Left renal pelvis (tissue), 4 donors: Measurements from ENCODE around the gene LRFN2. TPM values are rescaled to one million over a fixed set of nuclear protein-coding genes. Genes with fewer than 3 reads are reported as not detected.

Source experiments
- DNase-seq, 4 donors: peaks; one replicate each; pipeline ENCODE4 v3.0.0-alpha.2; 2013; ENCODE audit warnings: low read depth in 4 of 4, low spot score in 3 of 4
- polyA plus RNA-seq, 4 donors: library from polyadenylated mRNA; unstranded; fragments of 120-200 nt; gene quantifications; one replicate each; pipeline ENCODE4 v1.2.1, GENCODE V29; 2013; ENCODE audit not compliant: insufficient read length in 4 of 4

Gene LRFN2
- polyA plus RNA-seq, 4 donors, result 0.85 to 1.1 (median 1.1) TPM

- peak in 1 of 4 donors; percentile 22 for DNase-seq
Measured at GRCh38 chr6:40550202-40551101, 36.7 kb downstream of the LRFN2 start.

GRCh38 chr6:40545954-40546353 is 41.2 kb downstream of the LRFN2 start:
- no peak for DNase-seq

GRCh38 chr6:40543776-40544175 is 43.4 kb downstream of the LRFN2 start:
- no peak for DNase-seq

GRCh38 chr6:40543146-40543545 is 44.0 kb downstream of the LRFN2 start:
- DNase-seq, result no peak

- DNase-seq, result no peak
Measured at GRCh38 chr6:40542175-40542764, 44.9 kb downstream of the LRFN2 start.

GRCh38 chr6:40541556-40542174 is 45.5 kb downstream of the LRFN2 start:
- DNase-seq, result no peak

GRCh38 chr6:40540790-40541189 is 46.4 kb downstream of the LRFN2 start:
- DNase-seq, result no peak

GRCh38 chr6:40539853-40540252 is 47.3 kb downstream of the LRFN2 start:
- DNase-seq, result no peak

GRCh38 chr6:40538556-40538955 is 48.6 kb downstream of the LRFN2 start:
- no peak for DNase-seq

- DNase-seq, result no peak
Measured at GRCh38 chr6:40537446-40537845, 49.7 kb downstream of the LRFN2 start.

GRCh38 chr6:40536442-40536841 is 50.7 kb downstream of the LRFN2 start:
- DNase-seq, result no peak

GRCh38 chr6:40535819-40536380 is 51.3 kb downstream of the LRFN2 start:
- no peak for DNase-seq

GRCh38 chr6:40535110-40535818 is 51.9 kb downstream of the LRFN2 start:
- DNase-seq, result no peak

- DNase-seq, result no peak
Measured at GRCh38 chr6:40532349-40533000, 54.7 kb downstream of the LRFN2 start.

GRCh38 chr6:40529919-40530318 is 57.2 kb downstream of the LRFN2 start:
- DNase-seq, result no peak

GRCh38 chr6:40529040-40529439 is 58.1 kb downstream of the LRFN2 start:
- DNase-seq, result no peak

- DNase-seq, result no peak
Measured at GRCh38 chr6:40528051-40528450, 59.1 kb downstream of the LRFN2 start.

GRCh38 chr6:40526036-40526435 is 61.1 kb downstream of the LRFN2 start:
- no peak for DNase-seq

GRCh38 chr6:40524797-40525585 is 62.2 kb downstream of the LRFN2 start:
- no peak for DNase-seq
